ENCODE results near the gene ADAMTSL1.

ADAMTSL1 gene

DNA sequence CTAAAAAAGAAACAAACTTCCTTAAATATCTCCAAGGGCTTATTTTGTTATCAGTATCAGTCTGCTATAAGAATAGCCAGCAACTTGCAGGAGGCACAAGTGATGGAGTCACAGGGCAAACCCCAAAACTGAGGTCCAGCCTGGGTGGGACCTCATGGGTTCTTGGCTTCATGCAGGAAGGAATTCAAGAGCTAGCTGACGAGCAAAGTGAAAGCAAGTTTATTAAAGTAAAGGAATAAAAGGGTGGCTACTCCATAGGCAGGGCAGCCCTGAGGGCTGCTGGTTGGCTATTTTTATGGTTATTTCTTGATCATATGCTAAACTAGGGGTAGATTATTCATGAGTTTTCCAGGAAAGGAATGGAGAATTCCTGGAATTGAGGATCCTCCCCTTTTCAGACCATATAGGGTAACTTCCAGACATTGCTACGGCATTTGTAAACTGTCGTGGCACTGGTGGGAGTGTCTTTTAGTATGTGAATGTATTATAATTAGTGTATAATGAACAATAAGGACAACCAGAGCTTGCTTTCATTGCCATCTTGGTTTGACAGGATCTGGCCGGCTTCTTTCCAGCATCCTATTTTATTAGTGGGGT lies 231.9 kb downstream of the ADAMTSL1 start:
- TF ChIP-seq, protein P1, sequence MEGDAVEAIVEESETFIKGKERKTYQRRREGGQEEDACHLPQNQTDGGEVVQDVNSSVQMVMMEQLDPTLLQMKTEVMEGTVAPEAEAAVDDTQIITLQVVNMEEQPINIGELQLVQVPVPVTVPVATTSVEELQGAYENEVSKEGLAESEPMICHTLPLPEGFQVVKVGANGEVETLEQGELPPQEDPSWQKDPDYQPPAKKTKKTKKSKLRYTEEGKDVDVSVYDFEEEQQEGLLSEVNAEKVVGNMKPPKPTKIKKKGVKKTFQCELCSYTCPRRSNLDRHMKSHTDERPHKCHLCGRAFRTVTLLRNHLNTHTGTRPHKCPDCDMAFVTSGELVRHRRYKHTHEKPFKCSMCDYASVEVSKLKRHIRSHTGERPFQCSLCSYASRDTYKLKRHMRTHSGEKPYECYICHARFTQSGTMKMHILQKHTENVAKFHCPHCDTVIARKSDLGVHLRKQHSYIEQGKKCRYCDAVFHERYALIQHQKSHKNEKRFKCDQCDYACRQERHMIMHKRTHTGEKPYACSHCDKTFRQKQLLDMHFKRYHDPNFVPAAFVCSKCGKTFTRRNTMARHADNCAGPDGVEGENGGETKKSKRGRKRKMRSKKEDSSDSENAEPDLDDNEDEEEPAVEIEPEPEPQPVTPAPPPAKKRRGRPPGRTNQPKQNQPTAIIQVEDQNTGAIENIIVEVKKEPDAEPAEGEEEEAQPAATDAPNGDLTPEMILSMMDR (IDR thresholded peaks at IDR 0.05; ENCODE audit: borderline replicate concordance, control extremely low read depth, extremely low read depth, insufficient read depth, missing control alignments): no peak
- DNase-seq (ENCODE audit: low spot score): no peak
- in situ Hi-C loops (cut with MboI; ENCODE audit: low sequenced_read_pairs, unreplicated experiment): no loop called here

DNA sequence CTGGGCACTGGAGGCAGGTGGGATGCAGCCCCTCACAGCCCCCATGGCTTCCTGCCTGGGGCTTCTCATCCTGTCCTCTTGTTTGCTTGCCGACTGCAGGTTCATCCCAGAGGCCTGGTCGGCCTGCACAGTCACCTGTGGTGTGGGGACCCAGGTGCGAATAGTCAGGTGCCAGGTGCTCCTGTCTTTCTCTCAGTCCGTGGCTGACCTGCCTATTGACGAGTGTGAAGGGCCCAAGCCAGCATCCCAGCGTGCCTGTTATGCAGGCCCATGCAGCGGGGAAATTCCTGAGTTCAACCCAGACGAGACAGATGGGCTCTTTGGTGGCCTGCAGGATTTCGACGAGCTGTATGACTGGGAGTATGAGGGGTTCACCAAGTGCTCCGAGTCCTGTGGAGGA lies 232.7 kb downstream of the ADAMTSL1 start:
- TF ChIP-seq, protein P1 (IDR thresholded peaks at IDR 0.05; ENCODE audit: borderline replicate concordance, control extremely low read depth, extremely low read depth, insufficient read depth, missing control alignments): no peak
- in situ Hi-C loops (cut with MboI; ENCODE audit: low sequenced_read_pairs, unreplicated experiment): no loop called here
- DNase-seq (ENCODE audit: low spot score): no peak

DNA sequence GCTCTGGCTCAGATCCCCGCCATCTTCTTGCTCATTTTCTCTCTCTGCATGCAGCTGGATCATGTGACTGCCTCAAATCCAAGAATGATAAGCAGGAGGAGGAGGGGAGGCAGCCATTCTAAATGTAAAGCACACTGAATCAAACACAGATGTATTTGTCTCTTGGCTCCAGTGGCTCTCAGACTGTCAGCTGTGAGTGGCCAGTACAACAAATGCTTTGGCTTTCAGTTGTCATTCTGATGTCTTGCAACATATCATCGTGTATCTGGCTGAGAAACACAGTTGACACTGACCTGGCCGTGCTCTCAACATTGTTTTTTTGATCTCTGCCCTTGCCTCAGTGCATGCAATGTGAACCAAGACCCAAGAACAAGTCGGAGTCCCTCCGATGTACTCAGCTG lies 233.1 kb downstream of the ADAMTSL1 start:
- TF ChIP-seq, protein P1 (IDR thresholded peaks at IDR 0.05; ENCODE audit: borderline replicate concordance, control extremely low read depth, extremely low read depth, insufficient read depth, missing control alignments): no peak
- in situ Hi-C loops (cut with MboI; ENCODE audit: low sequenced_read_pairs, unreplicated experiment): no loop called here
- no peak for DNase-seq (ENCODE audit: low spot score)

DNA sequence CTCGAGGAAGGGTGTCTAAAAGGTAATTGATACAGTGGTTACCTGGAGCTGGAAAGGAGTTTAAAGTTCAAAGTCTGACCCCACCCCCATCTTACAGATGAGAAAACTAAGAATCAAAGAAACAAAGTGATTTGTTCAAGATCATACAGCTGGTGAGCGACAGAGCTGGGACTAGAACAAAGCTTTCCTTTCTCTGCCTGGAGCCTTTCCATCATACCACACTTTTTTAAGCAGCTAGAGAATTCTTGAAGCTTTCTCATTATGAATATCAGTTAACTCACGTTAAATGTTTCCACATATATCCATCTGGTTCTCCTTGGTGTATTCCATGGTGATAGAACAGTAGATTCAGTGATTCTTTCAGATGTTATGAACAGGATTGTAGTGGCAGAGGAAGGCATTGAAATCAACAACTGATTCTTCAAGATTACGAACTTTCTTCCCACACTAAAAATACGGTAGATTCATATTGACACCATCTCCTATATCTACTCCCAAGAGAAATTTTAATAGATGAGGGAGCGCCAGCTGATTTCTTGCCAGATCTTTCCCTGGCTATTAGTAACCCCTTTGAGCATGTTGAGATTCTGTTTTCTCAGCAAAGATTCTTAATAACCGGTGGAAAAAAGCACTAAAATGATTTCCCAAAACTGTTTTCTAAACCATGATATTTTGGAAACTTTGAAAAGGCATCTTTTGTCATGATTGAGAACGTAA lies 233.7 kb downstream of the ADAMTSL1 start:
- TF ChIP-seq, protein P1 (IDR thresholded peaks at IDR 0.05; ENCODE audit: borderline replicate concordance, control extremely low read depth, extremely low read depth, insufficient read depth, missing control alignments): no peak
- DNase-seq (ENCODE audit: low spot score): no peak
- in situ Hi-C loops (cut with MboI; ENCODE audit: low sequenced_read_pairs, unreplicated experiment): no loop called here

DNA sequence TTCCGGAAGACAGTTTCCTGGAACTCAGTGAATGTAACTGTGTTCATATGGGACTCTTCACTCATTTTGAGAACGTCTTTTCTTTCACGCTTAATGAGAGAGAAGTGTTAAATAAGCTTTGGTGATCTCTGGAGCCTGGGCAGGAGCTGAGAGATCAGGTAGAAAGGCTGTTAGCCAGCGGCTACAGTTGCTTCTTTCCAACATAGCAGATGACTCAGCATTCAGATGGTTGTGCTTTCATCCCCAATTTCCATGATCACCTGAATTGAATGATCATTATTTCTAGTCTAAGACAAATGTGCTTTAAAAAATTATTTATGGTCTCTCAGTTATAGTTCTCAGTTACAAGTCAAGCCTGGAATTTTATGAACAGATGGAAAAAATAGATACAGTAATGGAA lies 234.5 kb downstream of the ADAMTSL1 start:
- TF ChIP-seq, protein P1 (IDR thresholded peaks at IDR 0.05; ENCODE audit: borderline replicate concordance, control extremely low read depth, extremely low read depth, insufficient read depth, missing control alignments): no peak
- in situ Hi-C loops (cut with MboI; ENCODE audit: low sequenced_read_pairs, unreplicated experiment): no loop called here
- DNase-seq (ENCODE audit: low spot score): no peak

DNA sequence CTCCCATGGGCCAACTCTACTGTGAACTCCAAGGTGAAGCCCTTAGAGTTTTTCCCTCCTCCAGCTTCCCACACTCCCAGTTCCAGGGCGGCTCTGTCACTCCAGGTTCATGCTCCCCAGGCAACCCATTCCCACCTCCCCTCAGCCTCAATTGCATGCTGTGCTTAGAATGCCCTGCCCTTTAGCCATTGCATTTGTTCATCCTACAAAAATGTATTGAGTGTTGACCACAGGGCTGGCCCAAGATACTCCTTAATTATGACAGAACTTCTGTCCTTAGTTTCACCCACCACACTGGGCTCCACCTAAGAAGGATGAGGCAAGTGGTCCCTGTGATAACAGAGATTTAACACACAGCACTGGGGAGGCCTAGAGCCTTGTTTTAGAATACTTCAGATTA lies 236.1 kb downstream of the ADAMTSL1 start:
- in situ Hi-C loops (cut with MboI; ENCODE audit: low sequenced_read_pairs, unreplicated experiment): no loop called here
- TF ChIP-seq, protein P1 (IDR thresholded peaks at IDR 0.05; ENCODE audit: borderline replicate concordance, control extremely low read depth, extremely low read depth, insufficient read depth, missing control alignments): no peak
- no peak for DNase-seq (ENCODE audit: low spot score)
